Psoas muscle (tissue), 8 donors: ENCODE results near the gene DCUN1D2. TPM values are rescaled to one million over a fixed set of nuclear protein-coding genes. Genes with fewer than 3 reads are reported as not detected.

Experiments
- ATAC-seq, 4 donors: fragments of 200-7000 bp; cut with Tn5 transposase; one replicate each; pipeline ENCODE4 v1.9.1; 2020; ENCODE audit warnings: moderate library complexity in 3 of 4, mild to moderate bottlenecking in 2 of 4
- DNase-seq, 2 donors: peaks; one replicate each; pipeline ENCODE4 v3.0.0-alpha.2; 2020
- H3K27ac ChIP-seq: fragments of 200-600 bp; one replicate; pipeline ENCODE4 v1.8.0; 2022
- H3K27me3 ChIP-seq, 3 donors: fragments of 200-600 bp in 1 of 3; one replicate each; pipeline versions ENCODE4 v1.6.1 to v1.8.0; 2013 to 2022; ENCODE audit warnings: low read length in 2 of 3, mild to moderate bottlenecking in 2 of 3, moderate library complexity in 1 of 3; ENCODE audit not compliant: insufficient read depth in 3 of 3
- H3K36me3 ChIP-seq, 2 donors: fragments of 200-600 bp in 1 of 2; one replicate each; pipeline versions ENCODE4 v1.6.1 to v1.8.0; 2013 to 2022; ENCODE audit warnings: low read depth in 1 of 2, mild to moderate bottlenecking in 1 of 2, moderate library complexity in 1 of 2; ENCODE audit not compliant: insufficient read depth in 1 of 2
- H3K4me1 ChIP-seq: fragments of 200-600 bp; one replicate; pipeline ENCODE4 v1.8.0; 2022
- H3K4me3 ChIP-seq: fragments of 200-600 bp; one replicate; pipeline ENCODE4 v1.8.0; 2022; ENCODE audit warnings: mild to moderate bottlenecking
- H3K9me3 ChIP-seq: fragments of 200-600 bp; one replicate; pipeline ENCODE4 v1.8.0; 2022
- WGBS, 3 donors: extraction: QIAGEN DNeasy Blood & Tissue Kit; methylation state at CpG; one replicate each; pipeline versions ENCODE4 v1.1.6 to v1.1.7; 2013; 5-methylcytosine and 5-hydroxymethylcytosine counted together
- intact Hi-C, 2 donors: fragments of 100-400 bp; cut with DNase I; formaldehyde crosslinking; loops; one replicate each; pipeline versions ENCODE4 v1.11.0 to v1.14.2; 2022
- polyA plus RNA-seq, 3 donors: library from polyadenylated mRNA; stranded (reverse); fragments of 200-250 nt; gene quantifications; one replicate each; pipeline ENCODE4 v1.2.3, GENCODE V29; 2013
- total RNA-seq, 4 donors: library from RNA; stranded (reverse); fragmentation: NEBNext Ultra II Directional in 2 of 4; extraction: Animal tissue kit (Norgen Biotek cat#: 25700) in 2 of 4; gene quantifications; one replicate each; pipeline versions ENCODE4 v1.2.1 to v1.2.4, GENCODE V29; 2021 to 2023
- TF ChIP-seq, protein P1 (sequence below): fragments of 200-600 bp; IDR thresholded peaks from one replicate; pipeline ENCODE4 v1.8.0; 2022; ENCODE audit warnings: antibody characterized with exemption
- donor health status: healthy with polysubstance abuse.
- donor health status: DM: no; HTN: no; CAD: no; lungs with moderate emphysema.
- donor health status: Bipolar disorder and iron deficiency.
- donor health status: healthy.
- donor health status: DM: yes; HTN: yes; CAD: no.
- donor health status: DM: no; HTN: no; CAD: no.
- donor health status: DM: no; HTN: no; CAD: no.
- donor health status: DM: yes; HTN: yes; CAD: no.

Gene DCUN1D2
- total and polyA plus RNA-seq, 7 donors = 32.4 to 151 (median 71.2) TPM

DNA sequence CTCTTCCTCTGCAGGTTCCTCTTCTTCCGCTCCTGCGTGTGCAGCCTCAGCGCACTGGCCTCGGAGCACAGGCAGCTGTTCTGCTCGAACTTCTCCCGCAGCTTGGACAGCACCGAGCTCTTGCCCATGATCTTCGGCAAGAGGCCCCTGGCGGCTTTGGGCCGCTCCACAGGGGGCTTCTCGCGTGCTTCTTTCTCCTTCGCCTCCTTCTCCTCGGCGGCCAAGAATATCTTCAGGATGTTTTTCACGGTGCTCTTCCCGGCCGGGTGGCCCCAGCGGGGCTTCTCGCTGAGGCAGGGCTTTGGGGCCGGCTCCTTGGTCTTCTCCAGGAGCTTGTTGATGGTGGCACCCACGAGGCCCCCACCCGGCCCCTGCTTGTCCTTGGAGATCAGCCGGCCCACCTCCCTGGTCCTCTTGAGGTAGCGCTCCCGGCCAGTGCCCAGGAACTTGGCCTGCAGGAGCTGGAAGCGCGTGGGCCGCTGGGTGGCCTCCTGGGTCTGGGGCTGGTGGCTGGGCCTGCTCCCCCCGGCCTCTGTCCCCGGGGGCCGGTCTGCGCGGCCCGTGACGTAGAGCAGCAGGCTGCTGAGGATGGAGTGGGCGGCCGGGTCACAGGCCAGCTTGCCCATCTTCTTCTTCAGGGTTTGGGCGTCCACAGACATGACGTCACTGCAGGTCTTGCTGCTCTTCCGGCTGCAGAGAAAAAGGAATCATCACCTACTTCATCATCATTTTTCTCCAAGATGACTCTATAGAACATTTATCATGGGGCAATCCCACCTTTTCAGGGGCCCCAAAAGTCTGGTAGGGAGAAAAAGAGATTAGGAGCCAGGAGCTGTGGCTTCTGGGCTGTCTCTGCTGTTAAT lies 82.7 kb downstream of the DCUN1D2 start:
- Histone ChIP-seq H3K27me3 (no peaks in the 10 kb centered on the region), H3K9me3 (no peaks in the 10 kb centered on the region), H3K4me3 (peak overlapping the region; percentile 66), H3K27ac (peak overlapping the region; percentile 99), H3K4me1 (peaks cover 58% of the 10 kb centered on the region), H3K36me3 (peaks cover 9 to 13% of the 10 kb centered on the region in 2 donors)
- intact Hi-C loops = no loop called here
- WGBS, 3 donors = 67 to 80% (median 71%) methylated on average over 37 to 41 of the region's 41 CpGs
- ATAC-seq (no peak), DNase-seq (peak in 1 of 2 donors; percentile 67)
- TF ChIP-seq, protein P1, sequence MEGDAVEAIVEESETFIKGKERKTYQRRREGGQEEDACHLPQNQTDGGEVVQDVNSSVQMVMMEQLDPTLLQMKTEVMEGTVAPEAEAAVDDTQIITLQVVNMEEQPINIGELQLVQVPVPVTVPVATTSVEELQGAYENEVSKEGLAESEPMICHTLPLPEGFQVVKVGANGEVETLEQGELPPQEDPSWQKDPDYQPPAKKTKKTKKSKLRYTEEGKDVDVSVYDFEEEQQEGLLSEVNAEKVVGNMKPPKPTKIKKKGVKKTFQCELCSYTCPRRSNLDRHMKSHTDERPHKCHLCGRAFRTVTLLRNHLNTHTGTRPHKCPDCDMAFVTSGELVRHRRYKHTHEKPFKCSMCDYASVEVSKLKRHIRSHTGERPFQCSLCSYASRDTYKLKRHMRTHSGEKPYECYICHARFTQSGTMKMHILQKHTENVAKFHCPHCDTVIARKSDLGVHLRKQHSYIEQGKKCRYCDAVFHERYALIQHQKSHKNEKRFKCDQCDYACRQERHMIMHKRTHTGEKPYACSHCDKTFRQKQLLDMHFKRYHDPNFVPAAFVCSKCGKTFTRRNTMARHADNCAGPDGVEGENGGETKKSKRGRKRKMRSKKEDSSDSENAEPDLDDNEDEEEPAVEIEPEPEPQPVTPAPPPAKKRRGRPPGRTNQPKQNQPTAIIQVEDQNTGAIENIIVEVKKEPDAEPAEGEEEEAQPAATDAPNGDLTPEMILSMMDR = no peak

DNA sequence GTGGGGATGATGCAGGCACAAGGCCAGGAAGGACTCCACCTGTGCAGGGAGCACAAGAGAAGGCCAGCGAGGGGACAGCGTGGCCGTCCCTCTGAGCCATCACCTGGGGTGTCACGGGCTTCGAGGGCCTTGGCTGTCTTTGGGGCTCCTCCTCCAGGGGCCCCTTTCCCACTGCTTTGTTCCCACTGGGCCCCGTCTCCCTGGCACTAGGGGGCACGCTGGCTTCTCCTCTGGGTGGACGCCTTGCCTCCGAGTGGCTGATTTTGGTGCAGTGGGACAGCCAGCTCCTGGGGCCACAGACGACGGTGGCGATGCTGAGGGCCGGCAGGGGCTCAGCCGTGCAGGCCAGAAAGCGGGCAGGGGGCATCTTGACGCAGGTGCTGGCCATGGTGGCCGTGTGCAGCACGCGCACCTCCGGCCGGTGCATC lies 83.4 kb downstream of the DCUN1D2 start:
- TF ChIP-seq, protein P1 = no peak
- intact Hi-C loops = no loop called here
- peak overlapping the region; percentile 66 for H3K4me3 ChIP-seq
- WGBS, 3 donors = 71 to 89% (median 86%) methylated on average over 21 of the region's 21 CpGs
- no peaks in the 10 kb centered on the region for H3K27me3 ChIP-seq
- H3K9me3 ChIP-seq = no peaks in the 10 kb centered on the region
- ATAC-seq (no peak), DNase-seq (no peak)
- H3K27ac ChIP-seq = peak overlapping the region; percentile 99
- peaks cover 63% of the 10 kb centered on the region for H3K4me1 ChIP-seq
- peaks cover 9 to 13% of the 10 kb centered on the region in 2 donors for H3K36me3 ChIP-seq

DNA sequence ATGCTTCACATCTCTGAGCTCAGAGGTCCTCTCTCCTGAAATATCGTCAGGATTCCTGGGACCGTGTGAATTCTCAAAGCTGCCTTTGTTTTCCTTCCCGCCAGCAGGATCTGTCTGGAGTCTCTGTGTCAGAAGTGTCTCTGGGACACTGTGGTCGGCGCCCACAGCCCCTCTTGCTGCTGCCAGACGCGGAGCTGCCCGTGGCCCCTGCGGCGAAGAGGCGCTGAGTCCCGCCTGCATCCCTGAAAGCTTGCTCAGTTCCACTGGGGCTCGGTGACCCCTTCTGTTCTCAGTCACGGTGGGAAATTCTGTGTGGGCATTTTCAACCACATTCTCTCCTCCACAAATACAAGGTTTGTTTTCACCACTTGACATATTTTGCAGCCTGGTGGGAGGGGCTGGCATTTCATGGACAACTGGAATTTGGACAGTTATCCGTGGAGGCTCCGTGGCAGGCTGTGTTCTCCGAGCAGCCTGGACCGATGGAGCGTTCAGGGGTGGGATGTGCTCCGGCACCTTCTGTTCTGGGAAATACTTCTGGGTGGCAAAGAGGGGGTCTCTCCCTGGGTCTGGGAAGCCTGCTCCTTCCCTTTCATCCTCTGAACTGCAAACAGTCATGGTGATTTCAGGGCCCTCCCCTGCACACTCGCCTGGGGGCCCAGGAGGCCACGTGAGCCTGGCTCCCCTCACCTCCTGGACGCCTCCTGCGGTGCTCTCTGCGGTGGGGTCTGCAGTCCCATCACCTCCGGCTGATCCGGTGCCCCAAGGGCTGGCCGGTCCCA lies 84.0 kb downstream of the DCUN1D2 start:
- Histone ChIP-seq H3K27ac (peak overlapping the region; percentile 99), H3K9me3 (no peaks in the 10 kb centered on the region), H3K27me3 (no peaks in the 10 kb centered on the region), H3K36me3 (peaks cover 9 to 20% of the 10 kb centered on the region in 2 donors), H3K4me3 (peak overlapping the region; percentile 66), H3K4me1 (peaks cover 64% of the 10 kb centered on the region)
- 43 to 67% (median 55%) methylated on average over 28 of the region's 28 CpGs for WGBS, 3 donors
- intact Hi-C loops = no loop called here
- ATAC-seq (no peak), DNase-seq (no peak)
- TF ChIP-seq, protein P1 = no peak

Other genes starting within 250 kb of the DCUN1D2 start
- gene LAMP1, start 193.5 kb downstream of the DCUN1D2 start, total RNA-seq = 10 to 100 TPM; 53.7 to 71.5 (median 67.8) TPM
- gene LAMP1, start 193.5 kb downstream of the DCUN1D2 start, polyA plus RNA-seq = 10 to 100 TPM; 35.7 to 67.5 (median 60.1) TPM
- gene GRTP1, start 126.6 kb downstream of the DCUN1D2 start, total RNA-seq = 1 to 10 TPM; 1.5 to 4.5 (median 3.7) TPM
- gene GRTP1, start 126.6 kb downstream of the DCUN1D2 start, polyA plus RNA-seq = 1 to 10 TPM; 4.3 to 4.7 (median 4.4) TPM
- 100 to 1,000 TPM; 186 to 776 (median 416) TPM for gene ADPRHL1, start 37.2 kb downstream of the DCUN1D2 start, total RNA-seq
- 100 to 1,000 TPM; 219 to 326 (median 249) TPM for gene ADPRHL1, start 37.2 kb downstream of the DCUN1D2 start, polyA plus RNA-seq
- gene TFDP1, start 94.0 kb upstream of the DCUN1D2 start, total RNA-seq = 10 to 100 TPM; 27.3 to 37.2 (median 31.6) TPM
- 10 to 100 TPM; 18.8 to 40.2 (median 31.4) TPM for gene TFDP1, start 94.0 kb upstream of the DCUN1D2 start, polyA plus RNA-seq
- not detected for gene ATP4B, start 167.5 kb upstream of the DCUN1D2 start, total RNA-seq
- under 1 TPM in 1 of 3 donors, not detected in 2; 0.04 TPM for gene ATP4B, start 167.5 kb upstream of the DCUN1D2 start, polyA plus RNA-seq
- under 1 TPM in 1 of 4 donors, not detected in 3; 0.10 TPM for gene GRK1, start 176.5 kb upstream of the DCUN1D2 start, total RNA-seq
- not detected for gene GRK1, start 176.5 kb upstream of the DCUN1D2 start, polyA plus RNA-seq